Upper lobe of right lung (tissue), 1 donor: ENCODE measurements around the gene ZFHX3. TPM values are rescaled to one million over a fixed set of nuclear protein-coding genes. Genes with fewer than 3 reads are reported as not detected.

Experiments
- ATAC-seq: fragments of 200-7000 bp; cut with Tn5 transposase; one replicate; pipeline ENCODE4 v1.9.1; 2020; ENCODE audit warnings: mild to moderate bottlenecking, moderate library complexity
- DNase-seq: peaks from one replicate; pipeline ENCODE4 v3.0.0-alpha.2; 2020
- H3K27ac ChIP-seq: fragments of 200-600 bp; one replicate; pipeline ENCODE4 v1.8.0; 2022
- H3K27me3 ChIP-seq: fragments of 200-600 bp; one replicate; pipeline ENCODE4 v1.8.0; 2022; ENCODE audit warnings: mild to moderate bottlenecking
- H3K36me3 ChIP-seq: fragments of 200-600 bp; one replicate; pipeline ENCODE4 v1.8.0; 2022
- H3K4me1 ChIP-seq: fragments of 200-600 bp; one replicate; pipeline ENCODE4 v1.8.0; 2022
- H3K4me3 ChIP-seq: fragments of 200-600 bp; one replicate; pipeline ENCODE4 v1.8.0; 2022; ENCODE audit warnings: mild to moderate bottlenecking
- H3K9me3 ChIP-seq: fragments of 200-600 bp; one replicate; pipeline ENCODE4 v1.8.0; 2022
- intact Hi-C: fragments of 100-400 bp; cut with DNase I; formaldehyde crosslinking; loops from one replicate; pipeline ENCODE4 v1.11.0; 2022
- long read RNA-seq: library from polyadenylated mRNA; unstranded; transcript quantifications from one replicate; pipeline ENCODE4 v2.0.0, GENCODE V29; 2021
- total RNA-seq: library from RNA; stranded (reverse); fragmentation: NEBNext Ultra II Directional; extraction: Animal tissue kit (Norgen Biotek cat#: 25700); gene quantifications from one replicate; pipeline ENCODE4 v1.2.1, GENCODE V29; 2021
- TF ChIP-seq, protein P1 (sequence below): fragments of 200-600 bp; IDR thresholded peaks from one replicate; pipeline ENCODE4 v1.8.0; 2022; ENCODE audit warnings: antibody characterized with exemption
- donor health status: DM: no; HTN: yes; CAD: no; lungs with severe emphysema.

Gene ZFHX3, protein sequence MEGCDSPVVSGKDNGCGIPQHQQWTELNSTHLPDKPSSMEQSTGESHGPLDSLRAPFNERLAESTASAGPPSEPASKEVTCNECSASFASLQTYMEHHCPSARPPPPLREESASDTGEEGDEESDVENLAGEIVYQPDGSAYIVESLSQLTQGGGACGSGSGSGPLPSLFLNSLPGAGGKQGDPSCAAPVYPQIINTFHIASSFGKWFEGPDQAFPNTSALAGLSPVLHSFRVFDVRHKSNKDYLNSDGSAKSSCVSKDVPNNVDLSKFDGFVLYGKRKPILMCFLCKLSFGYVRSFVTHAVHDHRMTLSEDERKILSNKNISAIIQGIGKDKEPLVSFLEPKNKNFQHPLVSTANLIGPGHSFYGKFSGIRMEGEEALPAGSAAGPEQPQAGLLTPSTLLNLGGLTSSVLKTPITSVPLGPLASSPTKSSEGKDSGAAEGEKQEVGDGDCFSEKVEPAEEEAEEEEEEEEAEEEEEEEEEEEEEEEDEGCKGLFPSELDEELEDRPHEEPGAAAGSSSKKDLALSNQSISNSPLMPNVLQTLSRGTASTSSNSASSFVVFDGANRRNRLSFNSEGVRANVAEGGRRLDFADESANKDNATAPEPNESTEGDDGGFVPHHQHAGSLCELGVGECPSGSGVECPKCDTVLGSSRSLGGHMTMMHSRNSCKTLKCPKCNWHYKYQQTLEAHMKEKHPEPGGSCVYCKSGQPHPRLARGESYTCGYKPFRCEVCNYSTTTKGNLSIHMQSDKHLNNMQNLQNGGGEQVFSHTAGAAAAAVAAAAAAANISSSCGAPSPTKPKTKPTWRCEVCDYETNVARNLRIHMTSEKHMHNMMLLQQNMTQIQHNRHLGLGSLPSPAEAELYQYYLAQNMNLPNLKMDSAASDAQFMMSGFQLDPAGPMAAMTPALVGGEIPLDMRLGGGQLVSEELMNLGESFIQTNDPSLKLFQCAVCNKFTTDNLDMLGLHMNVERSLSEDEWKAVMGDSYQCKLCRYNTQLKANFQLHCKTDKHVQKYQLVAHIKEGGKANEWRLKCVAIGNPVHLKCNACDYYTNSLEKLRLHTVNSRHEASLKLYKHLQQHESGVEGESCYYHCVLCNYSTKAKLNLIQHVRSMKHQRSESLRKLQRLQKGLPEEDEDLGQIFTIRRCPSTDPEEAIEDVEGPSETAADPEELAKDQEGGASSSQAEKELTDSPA (N-terminal part only)
- total RNA-seq, result 29.0 TPM
- long read RNA-seq, partial matches to known transcripts, result 12 of 29 reads
- long read RNA-seq, other reads (novel, unspliced or antisense), result 17 of 29 reads

DNA sequence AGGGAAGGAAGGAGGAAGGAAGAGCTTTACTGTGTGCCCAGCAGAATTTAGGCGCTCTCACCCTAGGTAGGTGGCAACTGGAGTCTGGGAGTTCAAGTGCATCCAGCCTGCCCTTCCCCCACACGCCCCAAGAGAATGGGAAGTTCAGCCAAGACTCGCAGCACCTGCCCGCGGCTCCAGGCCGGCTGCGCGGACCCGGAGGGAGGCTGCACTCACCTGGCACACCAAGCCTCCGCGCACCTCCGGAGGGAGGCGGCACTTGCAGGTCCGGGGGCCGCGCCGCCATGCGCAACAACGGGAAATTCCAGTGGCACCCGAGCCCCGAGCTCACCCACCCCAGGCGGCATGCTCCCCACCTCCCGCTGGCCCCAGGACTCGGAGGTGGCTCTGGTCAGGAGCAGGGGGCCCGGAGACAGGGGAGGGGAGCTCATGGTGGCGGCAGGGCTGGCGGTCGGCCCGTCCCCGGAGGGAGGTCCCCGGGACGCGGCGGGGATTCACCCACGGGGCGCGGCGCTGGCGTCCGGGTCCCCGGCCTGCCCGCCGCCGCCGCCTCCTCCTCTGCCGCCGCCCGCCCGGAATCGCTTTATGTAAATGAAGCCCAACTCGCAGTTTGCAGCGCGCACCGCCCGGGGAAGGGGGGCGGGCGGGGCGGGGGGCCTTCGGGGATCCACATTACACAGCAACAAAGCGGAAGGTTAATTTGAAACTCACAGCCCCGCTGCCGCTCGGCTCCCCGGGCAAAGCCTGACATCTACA is at the start of gene ZFHX3:
Gene ZFHX3 (minus strand): TSS at position 593 of the 756 bp plus-strand sequence. CDS start 87,983 bp downstream, outside the sequence.
- Histone ChIP-seq H3K27me3 (no peaks in the 10 kb centered on the region), H3K9me3 (no peaks in the 10 kb centered on the region), H3K27ac (peak within 1 kb of the TSS; percentile 91), H3K4me3 (peak within 1 kb of the TSS; percentile 71), H3K4me1 (peaks cover 45% of the 10 kb centered on the region), H3K36me3 (no peaks in the 10 kb centered on the region)
- peak; percentile 82 for ATAC-seq
- peak; percentile 89 for DNase-seq
- intact Hi-C loops, result no loop called here
- TF ChIP-seq, protein P1, sequence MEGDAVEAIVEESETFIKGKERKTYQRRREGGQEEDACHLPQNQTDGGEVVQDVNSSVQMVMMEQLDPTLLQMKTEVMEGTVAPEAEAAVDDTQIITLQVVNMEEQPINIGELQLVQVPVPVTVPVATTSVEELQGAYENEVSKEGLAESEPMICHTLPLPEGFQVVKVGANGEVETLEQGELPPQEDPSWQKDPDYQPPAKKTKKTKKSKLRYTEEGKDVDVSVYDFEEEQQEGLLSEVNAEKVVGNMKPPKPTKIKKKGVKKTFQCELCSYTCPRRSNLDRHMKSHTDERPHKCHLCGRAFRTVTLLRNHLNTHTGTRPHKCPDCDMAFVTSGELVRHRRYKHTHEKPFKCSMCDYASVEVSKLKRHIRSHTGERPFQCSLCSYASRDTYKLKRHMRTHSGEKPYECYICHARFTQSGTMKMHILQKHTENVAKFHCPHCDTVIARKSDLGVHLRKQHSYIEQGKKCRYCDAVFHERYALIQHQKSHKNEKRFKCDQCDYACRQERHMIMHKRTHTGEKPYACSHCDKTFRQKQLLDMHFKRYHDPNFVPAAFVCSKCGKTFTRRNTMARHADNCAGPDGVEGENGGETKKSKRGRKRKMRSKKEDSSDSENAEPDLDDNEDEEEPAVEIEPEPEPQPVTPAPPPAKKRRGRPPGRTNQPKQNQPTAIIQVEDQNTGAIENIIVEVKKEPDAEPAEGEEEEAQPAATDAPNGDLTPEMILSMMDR, result no peak

DNA sequence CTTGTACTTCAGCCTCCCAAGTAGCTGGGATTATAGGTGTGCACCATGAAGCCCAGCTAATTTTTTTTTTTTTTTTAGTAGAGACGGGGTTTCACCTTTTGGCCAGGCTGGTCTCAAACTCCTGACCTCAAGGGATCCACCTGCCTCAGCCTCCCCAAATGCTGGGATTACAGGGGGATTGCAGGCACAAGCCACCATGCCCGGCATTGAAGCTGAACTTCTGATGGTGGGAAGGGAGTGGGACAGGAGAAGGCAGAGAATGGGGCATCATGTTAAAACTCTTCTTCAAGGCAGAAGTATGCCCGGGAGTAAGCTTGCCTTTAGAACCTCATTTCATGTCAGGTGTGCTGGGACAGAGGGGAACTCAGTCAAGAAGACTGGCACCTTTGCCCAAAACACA is 48.6 kb upstream of the ZFHX3 start:
- no peak for ATAC-seq
- DNase-seq, result no peak
- Histone ChIP-seq H3K27ac (no peak overlapping the region), H3K27me3 (no peaks in the 10 kb centered on the region), H3K36me3 (no peaks in the 10 kb centered on the region), H3K9me3 (no peaks in the 10 kb centered on the region), H3K4me3 (no peak overlapping the region), H3K4me1 (no peaks in the 10 kb centered on the region)
- intact Hi-C loops, result no loop called here
- TF ChIP-seq, protein P1, result no peak

DNA sequence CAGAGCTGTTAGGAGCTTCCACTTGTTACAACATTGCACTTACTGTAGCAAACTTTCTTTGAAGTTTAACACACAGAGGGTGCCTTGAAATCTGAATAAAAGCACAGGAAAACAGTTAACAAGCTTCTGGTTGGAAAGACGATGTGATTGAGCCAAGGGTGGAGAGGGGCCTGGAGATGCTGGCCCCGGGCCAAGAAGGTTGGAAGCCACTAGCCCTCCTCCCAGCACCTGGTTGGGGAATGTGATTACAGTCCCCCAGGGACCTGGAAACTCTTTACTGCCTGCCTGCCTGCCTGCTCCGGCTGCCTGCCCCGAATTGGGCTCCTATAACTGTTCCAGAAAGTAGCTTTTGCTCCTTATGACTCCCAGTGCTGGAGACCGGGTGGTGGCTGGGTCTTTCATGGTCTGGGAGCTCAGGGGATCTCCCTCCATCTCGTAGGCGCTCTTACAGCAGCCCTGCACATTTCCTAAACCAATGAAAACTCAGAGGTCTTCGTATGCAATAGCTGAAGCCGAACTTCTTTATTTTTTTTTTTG is 48.0 kb upstream of the ZFHX3 start:
- Histone ChIP-seq H3K27me3 (no peaks in the 10 kb centered on the region), H3K4me3 (no peak overlapping the region), H3K4me1 (no peaks in the 10 kb centered on the region), H3K9me3 (no peaks in the 10 kb centered on the region), H3K27ac (no peak overlapping the region), H3K36me3 (no peaks in the 10 kb centered on the region)
- TF ChIP-seq, protein P1, result no peak
- intact Hi-C loops, result no loop called here
- peak; percentile 39 for ATAC-seq
- no peak for DNase-seq

DNA sequence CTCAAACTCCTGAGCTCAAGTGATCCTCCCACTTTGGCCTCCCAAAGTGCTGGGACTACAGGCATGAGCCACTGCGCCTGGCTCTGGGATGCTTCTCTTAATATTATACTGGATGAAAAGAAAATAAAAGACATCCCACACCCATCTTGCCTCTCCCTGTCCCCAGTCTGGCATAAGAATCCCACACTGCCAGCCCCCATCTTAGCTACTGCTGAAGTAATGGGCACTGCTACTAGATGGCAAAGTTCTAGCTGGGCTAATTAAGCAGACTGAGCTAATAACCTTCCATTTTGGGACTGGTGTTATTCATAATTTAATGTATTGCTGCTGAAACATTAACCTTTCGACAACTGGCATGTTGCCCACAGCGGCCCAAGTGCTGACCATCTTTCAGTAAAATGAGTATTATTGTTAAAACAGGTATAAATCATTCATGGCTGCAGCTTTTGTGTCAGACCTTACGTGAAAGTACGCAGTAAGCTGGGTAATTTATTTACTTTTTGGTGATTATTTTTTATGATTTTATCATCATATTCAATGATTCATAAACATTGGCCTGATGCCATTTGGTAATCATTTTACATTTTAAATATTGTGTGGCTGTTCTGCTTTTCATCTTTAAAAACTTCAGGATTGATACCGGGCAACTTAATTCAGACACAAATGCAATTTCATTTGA is 47.4 kb upstream of the ZFHX3 start:
- TF ChIP-seq, protein P1, result no peak
- Histone ChIP-seq H3K9me3 (no peaks in the 10 kb centered on the region), H3K27ac (no peak overlapping the region), H3K4me3 (no peak overlapping the region), H3K27me3 (no peaks in the 10 kb centered on the region), H3K4me1 (no peaks in the 10 kb centered on the region), H3K36me3 (no peaks in the 10 kb centered on the region)
- ATAC-seq (no peak), DNase-seq (no peak)
- intact Hi-C loops, result no loop called here
